Left hindlimb (tissue), 1 donor: ENCODE results near the gene SLC2A6.
"Not testable (repeated sequence)": the region's sequence is repeated elsewhere in the genome, so short reads cannot be mapped to it uniquely, and the experiment has no call there.

Experiments
- DNase-seq: peaks from one replicate; pipeline ENCODE4 v3.0.0-alpha.2; 2018

Gene SLC2A6

GRCh38 chr9:133459476-133460404 lies 19.2 kb downstream of the SLC2A6 start, which contains the start of gene CACFD1:
TSS of gene CACFD1 (plus strand) at chr9:133459978. CDS start at chr9:133460067, 89 bp downstream.
- DNase-seq: peak; percentile 96

- peak; percentile 39 for DNase-seq
Observed at GRCh38 chr9:133458643-133459312, 20.1 kb downstream of the SLC2A6 start.

- DNase-seq: peak; percentile 19
Observed at GRCh38 chr9:133457748-133458147, 21.2 kb downstream of the SLC2A6 start.

- DNase-seq: peak; percentile 11
Observed at GRCh38 chr9:133457233-133457632, 21.7 kb downstream of the SLC2A6 start.

- no peak for DNase-seq
Observed at GRCh38 chr9:133456409-133456808, 22.5 kb downstream of the SLC2A6 start.

DNA sequence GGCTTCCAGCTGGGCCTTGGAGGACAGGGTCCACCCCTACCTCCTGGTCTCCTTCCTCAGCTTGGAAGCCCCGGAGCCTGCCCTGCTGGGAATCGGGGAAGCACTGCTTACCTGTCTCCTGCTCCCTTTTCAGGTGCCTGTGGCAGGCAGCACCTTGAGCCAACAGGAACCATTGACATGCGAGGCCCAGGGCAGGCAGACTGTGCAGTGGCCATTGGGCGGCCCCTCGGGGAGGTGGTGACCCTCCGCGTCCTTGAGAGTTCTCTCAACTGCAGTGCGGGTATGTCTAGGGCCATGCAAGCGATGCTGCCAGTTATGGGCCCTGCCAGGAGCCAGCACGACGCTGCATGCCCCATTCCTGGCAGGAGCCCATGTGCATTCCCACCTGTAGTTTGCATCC lies 23.0 kb downstream of the SLC2A6 start:
- DNase-seq: peak; percentile 27

DNA sequence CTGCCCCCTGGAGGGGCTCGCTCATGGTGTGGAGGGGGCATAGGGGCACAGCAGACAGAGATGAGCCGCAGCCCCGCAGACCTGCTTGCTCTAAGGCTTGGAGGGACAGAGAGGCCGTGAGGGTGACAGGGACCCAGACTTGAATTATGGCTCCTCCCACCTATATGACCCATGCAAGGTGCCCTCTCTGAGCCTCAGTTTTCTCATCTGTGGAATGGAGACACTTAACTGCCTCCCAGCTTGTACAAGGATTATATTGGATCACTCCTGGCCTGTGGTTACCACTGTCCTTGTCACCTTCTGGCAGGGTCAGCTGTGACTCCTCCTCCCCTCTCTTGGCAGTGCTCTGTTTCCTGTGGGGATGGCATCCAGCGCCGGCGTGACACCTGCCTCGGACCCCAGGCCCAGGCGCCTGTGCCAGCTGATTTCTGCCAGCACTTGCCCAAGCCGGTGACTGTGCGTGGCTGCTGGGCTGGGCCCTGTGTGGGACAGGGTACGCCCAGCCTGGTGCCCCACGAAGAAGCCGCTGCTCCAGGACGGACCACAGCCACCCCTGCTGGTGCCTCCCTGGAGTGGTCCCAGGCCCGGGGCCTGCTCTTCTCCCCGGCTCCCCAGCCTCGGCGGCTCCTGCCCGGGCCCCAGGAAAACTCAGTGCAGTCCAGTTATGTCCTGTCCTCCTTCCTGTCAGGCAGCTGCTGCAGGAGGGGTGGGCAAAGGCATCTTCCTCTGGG lies 23.8 kb downstream of the SLC2A6 start:
- peak; percentile 20 for DNase-seq

GRCh38 chr9:133454325-133454724 lies 24.6 kb downstream of the SLC2A6 start:
- DNase-seq: peak; percentile 19

DNA sequence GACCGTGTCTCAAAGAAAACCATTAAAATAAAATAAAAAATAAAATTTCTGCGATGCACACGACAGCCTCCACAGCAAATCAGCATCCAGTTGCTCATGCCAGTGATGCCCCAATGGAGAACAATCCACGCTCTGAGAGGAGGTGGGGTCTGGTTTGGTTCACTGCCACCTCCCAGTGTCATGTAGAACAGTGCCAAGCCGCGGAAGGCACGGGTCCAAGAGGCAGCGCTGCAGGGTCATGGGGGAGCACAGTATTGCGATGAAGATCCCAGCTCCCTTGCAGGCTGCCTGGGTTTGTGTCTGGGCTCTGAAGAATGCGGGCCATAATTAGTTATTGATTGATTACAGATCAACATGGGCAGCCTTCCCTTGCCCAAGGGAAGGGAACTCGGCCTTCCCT lies 25.2 kb downstream of the SLC2A6 start:
- peak; percentile 18 for DNase-seq

- no peak for DNase-seq
Observed at GRCh38 chr9:133452562-133452961, 26.3 kb downstream of the SLC2A6 start.

- not testable (repeated sequence) for DNase-seq
Observed at GRCh38 chr9:133451865-133452264, 27.0 kb downstream of the SLC2A6 start.

- DNase-seq: peak; percentile 8
Observed at GRCh38 chr9:133449760-133450159, 29.1 kb downstream of the SLC2A6 start.

DNA sequence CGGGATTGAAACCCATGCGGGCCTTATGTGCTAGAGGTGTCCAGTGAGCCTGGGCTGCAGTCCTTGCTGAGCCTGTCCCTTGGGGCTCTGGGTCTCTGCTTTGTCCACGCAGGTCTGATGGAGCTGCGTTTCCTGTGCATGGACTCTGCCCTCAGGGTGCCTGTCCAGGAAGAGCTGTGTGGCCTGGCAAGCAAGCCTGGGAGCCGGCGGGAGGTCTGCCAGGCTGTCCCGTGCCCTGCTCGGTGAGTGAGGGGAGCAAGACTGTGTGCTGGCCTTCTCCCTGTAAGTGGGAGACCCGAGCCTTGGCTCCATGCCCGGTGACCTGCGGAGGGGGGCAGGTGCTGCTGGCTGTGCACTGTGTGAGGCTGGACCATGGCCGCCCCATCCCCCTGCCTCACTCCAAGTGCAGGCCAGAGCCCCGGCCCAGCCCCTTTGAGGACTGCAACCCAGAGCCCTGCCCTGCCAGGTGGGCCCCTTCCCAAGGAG lies 30.4 kb downstream of the SLC2A6 start:
- peak; percentile 19 for DNase-seq

GRCh38 chr9:133445293-133445969 lies 33.5 kb downstream of the SLC2A6 start:
- no peak for DNase-seq

DNA sequence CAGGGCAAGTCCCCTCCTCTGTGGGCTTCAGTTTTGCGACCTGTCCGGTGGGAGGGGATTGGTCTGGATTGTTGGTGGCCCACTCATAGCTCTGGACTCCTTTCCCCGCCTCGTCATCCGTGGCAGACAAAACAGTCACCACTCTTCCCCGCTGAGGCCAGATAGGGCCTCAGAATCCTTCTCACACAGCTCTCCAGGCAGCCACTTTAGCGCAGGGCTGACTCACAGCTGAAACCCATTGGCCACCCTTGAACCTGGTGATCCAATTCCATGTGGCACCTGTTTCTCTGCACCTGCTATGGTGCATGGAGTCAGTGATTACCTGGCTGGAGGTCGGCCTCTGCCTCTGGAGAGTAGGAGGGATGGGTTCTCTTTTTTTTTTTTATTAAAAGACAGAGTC lies 34.9 kb downstream of the SLC2A6 start:
- peak; percentile 17 for DNase-seq

DNA sequence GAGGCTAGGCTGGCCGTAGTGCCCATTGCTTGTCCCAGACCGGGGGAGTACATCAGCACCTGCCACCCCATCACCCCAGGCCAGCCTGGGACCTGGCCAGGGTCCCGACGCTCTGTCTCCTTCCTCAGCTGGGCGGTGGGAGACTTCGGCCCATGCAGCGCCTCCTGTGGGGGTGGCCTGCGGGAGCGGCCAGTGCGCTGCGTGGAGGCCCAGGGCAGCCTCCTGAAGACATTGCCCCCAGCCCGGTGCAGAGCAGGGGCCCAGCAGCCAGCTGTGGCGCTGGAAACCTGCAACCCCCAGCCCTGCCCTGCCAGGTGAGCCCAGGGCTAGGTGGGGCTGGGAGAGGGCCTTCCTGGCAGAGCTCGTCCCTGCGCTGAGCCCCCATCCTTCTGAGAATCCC lies 35.7 kb downstream of the SLC2A6 start:
- DNase-seq: no peak

GRCh38 chr9:133441571-133441970 lies 37.3 kb downstream of the SLC2A6 start:
- DNase-seq: no peak

DNA sequence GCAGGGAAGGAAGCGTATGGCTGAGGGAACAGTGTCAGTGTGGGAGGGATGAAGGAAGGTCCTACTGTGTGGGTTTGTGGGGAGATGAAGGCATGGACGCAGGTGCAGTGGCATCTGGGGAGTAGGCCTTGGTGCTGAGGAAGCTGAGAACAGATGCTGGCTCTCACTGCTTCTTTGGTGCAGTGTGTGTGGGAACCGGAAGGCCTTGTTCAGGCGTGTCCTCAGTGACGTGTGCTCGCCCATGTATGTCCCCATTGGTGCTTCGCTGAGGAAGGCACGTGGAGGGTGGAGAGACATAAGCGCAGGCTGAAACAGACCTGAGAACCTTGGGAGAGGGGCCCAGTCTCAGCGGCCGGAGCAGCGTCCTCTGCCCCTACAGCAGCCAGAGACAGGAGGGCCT lies 38.0 kb downstream of the SLC2A6 start:
- no peak for DNase-seq

DNA sequence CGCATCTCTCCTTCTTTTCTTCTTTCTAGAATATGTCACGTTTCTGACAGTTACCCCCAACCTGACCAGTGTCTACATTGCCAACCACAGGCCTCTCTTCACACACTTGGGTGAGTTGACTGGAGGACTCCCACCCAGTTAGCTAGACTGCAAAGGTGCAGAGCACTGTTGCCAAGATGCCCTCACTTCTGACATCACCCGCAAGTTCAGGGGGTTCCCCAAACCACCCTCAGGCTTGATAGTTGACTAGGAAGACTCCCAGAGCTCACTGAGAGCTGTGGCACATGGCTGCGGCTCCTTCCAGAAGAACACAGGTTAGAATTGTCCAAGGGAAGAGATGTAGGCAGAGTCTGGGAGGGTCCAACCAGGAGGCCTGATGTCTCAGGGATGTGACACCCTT lies 39.6 kb downstream of the SLC2A6 start:
- no peak for DNase-seq

GRCh38 chr9:133437753-133438531 lies 41.0 kb downstream of the SLC2A6 start:
- DNase-seq: no peak

GRCh38 chr9:133436681-133437080 lies 42.2 kb downstream of the SLC2A6 start:
- no peak for DNase-seq
